Measurements from ENCODE around the gene SARDH. TPM values are rescaled to one million over a fixed set of nuclear protein-coding genes. Genes with fewer than 3 reads are reported as not detected.

SARDH gene
- total and polyA plus RNA-seq, 9 of the 15 experiments (the other 6 are each of a cell fraction or from before 2014, with no cell fraction given) = 0.14 TPM; not detected in 8

DNA sequence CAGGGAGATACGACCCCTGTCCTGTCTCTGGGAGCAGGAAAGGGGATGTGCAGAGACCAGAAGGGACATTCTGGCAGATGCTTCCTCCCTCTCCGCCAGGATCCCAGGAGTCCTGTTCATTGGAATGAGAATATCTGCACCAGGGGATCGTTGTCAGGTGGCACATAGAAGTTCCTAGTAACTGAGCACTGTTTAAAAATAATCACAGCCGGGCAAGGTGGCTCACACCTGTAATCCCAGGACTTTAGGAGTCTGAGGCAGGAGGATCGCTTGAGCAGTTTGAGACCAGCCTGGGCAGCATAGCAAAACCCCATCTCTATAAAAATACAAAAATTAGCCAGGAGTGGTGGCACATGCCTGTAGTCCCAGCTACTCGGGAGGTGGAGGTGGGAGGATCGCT is 12.3 kb downstream of the SARDH start:
- Histone ChIP-seq H3K27me3 (ENCODE audit: control insufficient read depth in 2 of 2, insufficient read depth in 2 of 2, low read length in 2 of 2) (peaks cover 3 to 16% of the 10 kb centered on the region in 2 experiments; a peak in 4 of 5 replicates), H3K27ac (ENCODE audit: extremely low read depth, low read depth, low read length) (no peak overlapping the region), H3K9ac (ENCODE audit: insufficient read depth in 1 of 2, low read depth in 2 of 2, low read length in 2 of 2) (no peak overlapping the region), H2AFZ (ENCODE audit: low read depth, low read length) (no peak overlapping the region), H3K4me1 (replicated peaks in 1 of 2; ENCODE audit: control insufficient read depth in 2 of 2, insufficient read depth in 2 of 2, low read length in 2 of 2) (peaks cover 0 to 11% of the 10 kb centered on the region in 2 experiments; a peak in 2 of 5 replicates), H3K9me1 (ENCODE audit: control insufficient read depth, insufficient read depth, low read length) (no peaks in the 10 kb centered on the region), H3K36me3 (ENCODE audit: control insufficient read depth, insufficient read depth, low read length) (no peaks in the 10 kb centered on the region), H3K79me2 (ENCODE audit: control insufficient read depth, insufficient read depth, low read length) (no peaks in the 10 kb centered on the region), H3K4me2 (ENCODE audit: insufficient read depth, low read length) (no peak overlapping the region), H3K4me3 (no peak overlapping the region), H4K20me1 (replicated peaks; ENCODE audit: control insufficient read depth, insufficient read depth, low read length) (0 out of 2 replicates have a peak, but pooled peaks cover 3% of the 10 kb centered on the region), H3K9me3 (replicated peaks; ENCODE audit: control insufficient read depth, insufficient read depth, low read depth, low read length) (no peaks in the 10 kb centered on the region)
- POLR2A ChIA-PET = no interaction called here
- FAIRE-seq = no peak
- 1% methylated on average over 7 of the region's 7 CpGs for WGBS (ENCODE audit: insufficient coverage, low coverage, missing lambda C conversion rate)
- BruUV-seq (replicated peaks) = no TSS peak
- CTCF ChIA-PET (ENCODE audit: low intra/inter-chr PET ratio) = interaction anchor here (1.5 to 1.6 kb wide), 2 partner anchors 193 to 319 kb away, joined by 3 to 8 read pairs; no protein-coding TSS in a partner anchor
- no peak for ATAC-seq
- in situ Hi-C loops (cut with MboI) (no loop called here), intact Hi-C loops (cut with micrococcal nuclease) (loop anchor here (1.0 kb wide), 1 partner anchor 193 kb away; no protein-coding TSS in a partner anchor)
- DNase-seq (ENCODE audit: extremely low read depth in 1 of 4, low spot score in 3 of 4) = no peak
- TF ChIP-seq ZNF407 (IDR thresholded peaks at IDR 0.05; ENCODE audit: low read depth) = no peak
- TF ChIP-seq, protein P1, sequence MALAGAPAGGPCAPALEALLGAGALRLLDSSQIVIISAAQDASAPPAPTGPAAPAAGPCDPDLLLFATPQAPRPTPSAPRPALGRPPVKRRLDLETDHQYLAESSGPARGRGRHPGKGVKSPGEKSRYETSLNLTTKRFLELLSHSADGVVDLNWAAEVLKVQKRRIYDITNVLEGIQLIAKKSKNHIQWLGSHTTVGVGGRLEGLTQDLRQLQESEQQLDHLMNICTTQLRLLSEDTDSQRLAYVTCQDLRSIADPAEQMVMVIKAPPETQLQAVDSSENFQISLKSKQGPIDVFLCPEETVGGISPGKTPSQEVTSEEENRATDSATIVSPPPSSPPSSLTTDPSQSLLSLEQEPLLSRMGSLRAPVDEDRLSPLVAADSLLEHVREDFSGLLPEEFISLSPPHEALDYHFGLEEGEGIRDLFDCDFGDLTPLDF (CRISPR knock-in tag; IDR thresholded peaks at IDR 0.05) = no peak
- no peak for TF ChIP-seq ZNF121 (CRISPR knock-in tag; conservative IDR thresholded peaks at IDR 0.05)
- TF ChIP-seq TSC22D4 (tag; IDR thresholded peaks at IDR 0.05) = no peak
- no peak for TF ChIP-seq NCOA6 (IDR thresholded peaks at IDR 0.05)
- no peak for TF ChIP-seq ZNF212 (CRISPR knock-in tag; IDR thresholded peaks at IDR 0.05)
- no peak for TF ChIP-seq CCNT2 (IDR thresholded peaks at IDR 0.05; ENCODE audit: borderline replicate concordance, extremely low read depth, insufficient read length, low read depth, low read length)
- no peak for TF ChIP-seq FOXJ3 (CRISPR knock-in tag; IDR thresholded peaks at IDR 0.05)
- no peak for TF ChIP-seq PREB (CRISPR knock-in tag; IDR thresholded peaks at IDR 0.05)
- TF ChIP-seq RAD21 (CRISPR knock-in tag; conservative IDR thresholded peaks at IDR 0.05 in 1 of 2, IDR thresholded peaks at IDR 0.05 in 1 of 2) = no peak
